ENCODE measurements around the gene LRPAP1. TPM values are rescaled to one million over a fixed set of nuclear protein-coding genes. Genes with fewer than 3 reads are reported as not detected.

Gene LRPAP1
- total RNA-seq, 2 donors from 2014 or later = 97.9 to 147 TPM

Other genes with a start within 250 kb of the LRPAP1 start
- gene RGS12, start 239.4 kb downstream of the LRPAP1 start, total RNA-seq = 10 to 100 TPM; 18.7 to 19.5 TPM
- under 1 TPM in 1 of 2 donors, not detected in 1; 0.24 TPM for gene HGFAC, start 90.5 kb downstream of the LRPAP1 start, total RNA-seq
- gene DOK7, start 69.1 kb downstream of the LRPAP1 start, total RNA-seq = under 1 TPM in 1 of 2 donors, not detected in 1; 0.14 TPM
- gene ADRA2C, start 234.0 kb upstream of the LRPAP1 start, total RNA-seq = 10 to 100 TPM; 56.4 to 61.5 TPM